M059J (cell line): ENCODE results near the gene PTPRE. TPM values are rescaled to one million over a fixed set of nuclear protein-coding genes. Genes with fewer than 3 reads are reported as not detected.

ENCODE experiments used
- DNase-seq: peaks from one replicate; pipeline ENCODE4 v3.0.0-alpha.2; 2012; ENCODE audit warnings: low read depth
- total RNA-seq: library from RNA; depleted of rRNA; stranded (reverse); fragments of >200 nt; shearing (Covaris generic); gene quantifications from 2 replicates; pipeline ENCODE4 v1.2.3, GENCODE V29; 2014; rRNA removed

Gene PTPRE, protein sequence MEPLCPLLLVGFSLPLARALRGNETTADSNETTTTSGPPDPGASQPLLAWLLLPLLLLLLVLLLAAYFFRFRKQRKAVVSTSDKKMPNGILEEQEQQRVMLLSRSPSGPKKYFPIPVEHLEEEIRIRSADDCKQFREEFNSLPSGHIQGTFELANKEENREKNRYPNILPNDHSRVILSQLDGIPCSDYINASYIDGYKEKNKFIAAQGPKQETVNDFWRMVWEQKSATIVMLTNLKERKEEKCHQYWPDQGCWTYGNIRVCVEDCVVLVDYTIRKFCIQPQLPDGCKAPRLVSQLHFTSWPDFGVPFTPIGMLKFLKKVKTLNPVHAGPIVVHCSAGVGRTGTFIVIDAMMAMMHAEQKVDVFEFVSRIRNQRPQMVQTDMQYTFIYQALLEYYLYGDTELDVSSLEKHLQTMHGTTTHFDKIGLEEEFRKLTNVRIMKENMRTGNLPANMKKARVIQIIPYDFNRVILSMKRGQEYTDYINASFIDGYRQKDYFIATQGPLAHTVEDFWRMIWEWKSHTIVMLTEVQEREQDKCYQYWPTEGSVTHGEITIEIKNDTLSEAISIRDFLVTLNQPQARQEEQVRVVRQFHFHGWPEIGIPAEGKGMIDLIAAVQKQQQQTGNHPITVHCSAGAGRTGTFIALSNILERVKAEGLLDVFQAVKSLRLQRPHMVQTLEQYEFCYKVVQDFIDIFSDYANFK
- 3.7 and 6.4 TPM in 2 replicates for total RNA-seq

DNA sequence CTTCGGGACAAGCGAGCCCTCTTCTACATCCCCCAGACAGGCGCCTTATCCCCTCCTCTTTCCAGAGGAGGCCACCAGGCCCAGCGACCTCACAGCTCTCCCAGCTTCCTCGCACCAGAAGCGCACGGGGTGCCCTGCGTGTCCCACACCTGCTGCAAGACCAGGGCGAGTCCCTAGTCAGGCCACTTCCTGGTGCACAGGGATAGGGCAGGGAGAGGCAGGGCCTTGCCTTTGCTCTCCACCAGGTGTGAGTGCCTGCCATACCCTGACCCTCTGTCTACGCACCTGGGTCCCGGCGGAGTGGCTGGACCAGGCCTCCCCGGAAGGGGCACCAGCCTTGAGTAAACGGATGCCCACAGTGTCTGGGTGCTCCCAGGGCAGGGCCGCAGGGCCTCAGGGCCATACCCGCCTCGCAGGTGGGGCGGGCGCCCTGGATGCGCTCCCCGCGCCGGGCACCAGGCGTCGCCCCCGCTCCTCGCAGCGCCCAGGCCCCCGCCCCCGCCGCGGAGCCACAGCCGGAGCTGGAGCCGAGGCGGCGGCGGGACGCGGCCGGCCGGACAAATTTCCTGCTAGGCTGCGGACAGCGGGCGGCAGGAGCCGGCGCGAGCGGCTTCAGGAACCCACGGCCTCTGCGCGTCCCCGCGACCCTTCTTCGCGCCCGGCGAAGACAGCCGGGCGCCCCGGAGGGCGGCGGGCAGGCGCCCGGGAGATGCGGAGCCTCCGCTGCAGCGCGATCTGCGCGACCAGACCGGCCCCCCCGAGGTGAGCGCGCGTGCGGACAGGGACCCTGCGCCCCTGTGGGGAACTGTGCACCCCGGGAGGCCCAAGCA lies at the start of gene PTPRE:
PTPRE (plus strand) TSS at position 556 of the 830 bp plus-strand sequence. CDS start 133,779 bp downstream, outside the sequence.
- peak; percentile 74 for DNase-seq

DNA sequence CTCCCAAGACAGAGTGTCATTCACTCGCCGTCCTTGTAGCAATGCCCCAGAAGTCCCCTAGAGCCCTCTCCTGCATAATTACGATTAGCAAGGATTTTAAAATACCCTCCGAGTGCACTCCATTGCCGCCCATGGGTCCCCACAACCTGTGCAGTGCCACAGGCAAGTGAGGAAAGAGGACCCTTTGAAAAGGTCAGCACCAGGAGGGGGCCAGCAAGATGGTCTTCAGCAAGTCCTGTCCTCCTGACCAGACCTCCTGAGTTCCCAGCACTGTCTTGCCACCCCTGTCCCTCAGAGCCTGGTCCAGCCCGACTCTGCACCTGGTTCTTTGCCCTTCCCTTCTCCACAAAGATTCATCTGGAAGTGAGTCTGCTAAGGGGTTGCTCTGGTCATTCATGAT lies 46.3 kb upstream of the PTPRE start:
- DNase-seq: no peak

DNA sequence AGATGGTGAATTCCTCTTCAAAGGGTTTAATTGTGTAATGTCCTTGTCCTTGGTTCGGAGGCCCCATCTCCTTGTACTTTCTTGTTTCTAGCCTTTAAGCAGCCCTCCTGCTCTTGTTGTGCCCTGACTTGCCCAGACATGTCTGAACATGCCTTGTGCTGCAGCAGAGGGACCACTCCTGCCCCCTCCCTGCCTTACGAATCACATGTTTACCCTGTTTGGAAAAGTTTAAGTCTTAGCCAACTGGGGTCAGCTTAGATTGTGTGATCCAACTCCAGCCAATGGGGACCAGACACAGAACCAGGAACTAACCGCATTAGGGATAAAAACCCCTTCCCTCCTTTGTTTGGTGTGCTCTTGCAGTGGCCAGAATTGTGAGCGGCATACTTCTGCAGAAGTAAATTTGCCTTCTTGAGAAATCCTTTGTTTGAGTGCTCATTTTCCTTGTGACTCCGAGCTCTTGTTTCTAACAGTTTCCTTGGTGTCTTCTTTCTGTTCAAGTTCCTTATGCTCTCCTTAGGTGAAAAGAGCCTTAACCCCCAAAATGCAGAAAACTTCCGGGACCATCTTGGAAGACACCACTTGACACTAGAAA lies 43.6 kb upstream of the PTPRE start:
- DNase-seq: no peak

DNA sequence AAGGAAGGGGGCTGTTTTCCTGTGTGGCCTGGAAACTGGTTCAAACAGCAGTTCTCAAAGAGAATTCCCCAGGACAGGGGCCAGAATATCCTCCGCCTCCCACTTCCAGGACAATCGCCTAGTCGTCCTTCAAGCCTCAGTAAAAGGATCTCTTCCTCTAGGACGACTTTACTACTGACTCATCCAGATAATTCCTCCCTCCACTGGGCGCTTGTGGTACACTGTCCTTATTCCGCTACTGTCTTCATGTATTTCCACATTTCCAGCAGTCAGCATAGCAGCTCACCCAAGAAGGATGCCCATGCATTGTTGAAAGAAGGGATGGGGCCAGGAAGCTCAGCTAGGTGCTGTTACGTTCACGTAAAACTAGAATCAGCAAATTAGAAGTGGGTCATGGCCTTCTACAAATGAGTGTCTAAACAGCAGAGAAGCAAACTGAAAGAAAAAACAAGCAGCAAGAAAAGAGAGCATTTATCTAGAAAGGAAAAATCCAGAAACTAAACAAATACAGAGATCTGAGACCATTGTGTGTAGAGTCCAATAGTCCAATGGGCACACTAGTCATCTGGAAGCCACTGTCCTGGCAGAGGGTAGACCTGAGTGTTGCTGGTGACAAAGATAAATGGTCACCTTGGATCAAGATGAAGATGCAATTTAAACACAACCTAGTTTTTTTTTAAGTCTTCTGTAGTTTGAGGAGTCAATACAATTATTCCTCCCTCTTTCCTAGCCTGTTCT lies 40.5 kb upstream of the PTPRE start:
- DNase-seq: peak; percentile 5

DNA sequence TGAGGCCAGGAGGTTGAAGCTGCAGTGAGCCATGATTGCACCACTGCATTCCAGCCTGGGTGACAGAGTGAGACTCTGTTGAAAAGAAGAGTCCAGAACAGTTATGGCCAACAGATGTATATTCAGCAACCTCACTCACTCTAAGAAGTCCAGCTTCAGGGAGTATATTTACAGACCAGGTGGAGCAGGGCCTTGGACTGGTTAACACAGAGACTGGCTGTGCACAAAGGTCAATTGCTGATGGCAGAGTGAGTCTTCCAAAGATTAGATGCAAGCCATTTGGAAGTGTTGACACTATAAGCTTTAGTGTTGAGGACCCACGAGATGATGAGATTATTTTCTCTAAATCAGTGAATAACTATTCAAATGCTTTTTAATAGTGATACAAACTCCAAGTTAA lies 39.1 kb upstream of the PTPRE start:
- no peak for DNase-seq

DNA sequence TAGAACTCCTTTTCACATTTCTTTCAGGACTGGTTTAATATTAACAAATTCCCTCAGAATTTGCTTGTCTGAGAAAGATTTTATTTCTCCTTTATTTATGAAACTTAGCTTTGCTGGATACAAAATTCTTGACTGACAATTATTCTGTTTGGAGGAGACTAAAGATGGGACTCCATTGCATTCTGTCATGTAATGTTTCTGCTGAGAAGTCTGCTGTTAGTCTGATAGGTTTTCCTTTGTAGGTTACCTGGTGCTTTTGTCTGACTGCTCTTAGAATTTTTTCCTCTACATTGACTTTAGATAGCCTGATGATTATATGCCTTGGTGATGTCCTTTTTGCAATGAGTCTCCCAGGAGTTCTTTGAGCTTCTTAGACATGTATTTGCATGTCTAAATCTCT lies 37.6 kb upstream of the PTPRE start:
- DNase-seq: no peak

DNA sequence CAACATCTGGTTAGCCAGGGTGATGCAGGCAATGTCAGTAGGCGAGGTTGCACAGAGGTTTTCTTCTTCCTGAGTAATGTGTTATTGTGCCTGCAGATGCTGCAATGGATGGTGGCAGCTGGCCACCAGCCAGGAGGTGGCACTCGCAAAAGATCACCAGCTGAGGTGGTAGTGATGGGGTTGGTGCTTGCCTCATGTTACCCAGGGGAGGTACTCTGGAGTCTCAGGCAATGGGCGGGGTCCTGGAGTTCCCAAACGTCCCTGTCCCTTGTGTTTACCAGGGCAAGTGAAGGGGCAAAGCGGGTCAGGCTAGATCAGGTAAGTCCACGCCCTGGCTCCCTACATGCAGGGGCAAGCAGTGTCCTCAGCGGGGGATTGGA lies 35.3 kb upstream of the PTPRE start:
- no peak for DNase-seq

DNA sequence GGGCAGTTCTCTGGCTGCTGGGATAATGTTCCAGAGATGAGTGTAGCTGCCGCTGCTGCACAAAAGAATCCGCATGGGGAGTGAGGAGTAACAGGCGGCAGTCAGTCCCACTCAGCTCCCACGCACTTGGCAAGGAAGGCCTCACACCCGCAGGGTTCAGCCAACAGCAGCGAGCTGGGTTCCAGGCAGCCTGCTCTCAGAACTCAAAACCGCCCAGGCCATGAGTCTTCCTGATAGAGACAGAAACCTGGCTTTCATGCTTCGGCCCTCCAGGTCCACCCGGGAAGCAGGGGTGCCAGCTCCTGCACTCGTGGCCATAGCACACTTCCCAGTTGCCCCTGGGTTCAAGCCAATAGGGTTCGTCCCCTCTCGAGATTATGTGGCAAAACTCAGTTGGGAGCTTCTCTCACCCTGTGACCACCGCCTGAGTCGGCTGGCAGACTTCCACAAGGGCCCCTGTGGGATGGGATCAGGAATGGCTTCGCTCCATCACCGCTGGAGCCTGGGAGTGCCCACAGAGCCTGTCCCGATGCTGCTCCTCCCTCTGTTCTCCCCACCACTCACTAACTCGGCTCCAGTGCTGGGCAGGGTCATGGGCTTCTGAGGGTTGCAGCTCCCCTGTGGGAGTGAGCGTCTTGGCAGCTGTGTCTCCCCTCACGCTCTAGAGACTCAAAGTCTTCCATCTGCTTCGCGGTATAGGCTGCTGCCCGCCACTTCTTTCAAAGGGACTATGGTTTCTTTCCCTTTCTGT lies 34.7 kb upstream of the PTPRE start:
- no peak for DNase-seq

DNA sequence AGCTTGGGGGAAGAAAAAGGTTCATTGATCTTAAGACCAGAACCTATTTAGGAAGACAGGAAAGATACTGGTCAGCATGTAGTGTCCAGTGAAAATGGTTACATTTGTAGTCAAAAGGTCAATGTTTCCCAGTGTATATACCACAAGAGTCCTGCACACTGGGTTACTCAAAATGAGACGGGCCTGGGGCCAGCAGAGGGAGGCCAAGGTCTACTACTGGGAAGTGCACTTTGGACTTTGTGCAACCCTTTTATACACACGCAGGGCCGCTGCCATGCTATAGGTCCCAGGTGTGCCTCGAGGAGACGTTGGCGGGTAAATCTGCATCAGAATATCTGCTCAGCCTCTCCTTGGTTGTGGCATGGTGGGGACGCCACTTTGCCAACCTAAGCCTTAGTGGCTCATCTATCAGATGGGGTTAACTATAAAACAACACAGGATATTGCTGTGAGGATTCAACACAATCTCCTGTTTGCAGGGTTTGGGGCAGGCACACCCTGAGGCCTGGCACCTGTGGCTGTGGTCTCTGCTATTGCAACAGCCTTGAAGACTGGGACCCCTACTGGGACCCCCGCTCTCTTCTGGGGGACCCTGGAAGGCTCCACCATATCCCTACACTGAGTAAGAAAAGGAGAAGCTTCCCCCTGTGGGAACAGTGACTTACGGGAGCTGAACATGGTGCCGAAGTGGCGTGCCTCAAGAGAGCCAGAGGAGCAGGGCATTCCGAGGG lies 33.9 kb upstream of the PTPRE start:
- peak; percentile 21 for DNase-seq

DNA sequence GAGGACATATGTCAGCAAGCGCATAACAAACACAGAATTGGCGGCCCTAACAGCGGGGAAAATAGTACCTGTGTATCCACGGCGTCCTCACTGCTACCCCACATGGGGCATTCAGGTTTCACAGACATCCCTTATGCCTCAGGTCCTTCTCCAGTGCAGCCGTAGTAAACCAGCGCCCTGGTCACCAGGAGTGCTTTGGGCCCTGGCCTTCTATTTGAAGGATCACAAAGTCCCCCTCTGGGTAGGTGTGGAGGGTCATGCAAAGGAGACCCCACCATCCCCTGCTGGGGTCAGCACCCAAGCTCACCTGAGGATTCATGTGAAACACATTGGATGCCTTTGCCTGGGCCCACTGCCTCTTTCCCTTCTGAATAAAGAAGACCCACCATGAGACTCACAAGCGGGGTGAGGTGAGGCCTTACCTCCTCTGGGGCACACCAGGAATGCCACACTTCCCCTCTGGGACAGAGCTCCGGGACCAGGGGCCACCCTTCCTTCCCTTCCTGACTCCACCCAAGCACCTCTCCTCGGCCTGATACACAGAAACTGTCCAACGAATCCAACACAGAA lies 32.9 kb upstream of the PTPRE start:
- no peak for DNase-seq

DNA sequence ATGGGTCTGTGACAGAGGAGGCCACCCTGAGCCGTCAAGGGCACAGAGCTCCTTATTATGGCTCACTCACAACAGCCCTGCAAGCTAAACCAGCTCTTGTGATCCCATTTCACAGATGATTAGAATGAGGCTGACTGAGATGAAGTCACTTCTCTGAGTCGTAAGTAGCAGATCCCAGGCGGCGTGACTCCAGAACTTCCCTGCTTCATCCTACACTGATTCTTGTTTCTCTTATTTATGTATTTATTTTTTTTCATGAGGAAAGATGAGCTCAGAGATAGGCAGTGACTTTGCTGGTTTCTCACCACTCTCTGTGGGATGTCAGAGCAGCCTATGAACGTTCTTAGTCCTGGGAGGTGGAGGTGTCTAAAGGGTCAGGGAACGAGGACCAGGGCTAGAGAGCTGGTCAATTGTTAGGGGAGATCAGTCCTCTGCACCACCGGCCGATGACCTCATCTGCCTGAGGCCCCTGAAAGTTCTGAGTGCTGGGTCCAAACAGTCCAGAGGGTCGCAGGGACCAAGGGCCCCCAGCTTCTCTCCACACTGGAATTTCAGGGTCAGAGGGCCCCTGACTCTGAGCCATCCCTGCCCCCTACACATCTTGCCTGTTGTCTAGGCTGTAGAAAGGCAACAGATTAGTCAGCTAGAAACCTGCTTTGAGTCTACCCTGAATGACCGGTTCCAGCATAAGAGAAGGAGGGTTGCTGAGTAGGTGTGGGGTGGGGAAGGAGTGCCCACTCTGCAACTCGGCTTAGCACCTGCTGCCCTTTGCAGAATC lies 32.0 kb upstream of the PTPRE start:
- DNase-seq: no peak

DNA sequence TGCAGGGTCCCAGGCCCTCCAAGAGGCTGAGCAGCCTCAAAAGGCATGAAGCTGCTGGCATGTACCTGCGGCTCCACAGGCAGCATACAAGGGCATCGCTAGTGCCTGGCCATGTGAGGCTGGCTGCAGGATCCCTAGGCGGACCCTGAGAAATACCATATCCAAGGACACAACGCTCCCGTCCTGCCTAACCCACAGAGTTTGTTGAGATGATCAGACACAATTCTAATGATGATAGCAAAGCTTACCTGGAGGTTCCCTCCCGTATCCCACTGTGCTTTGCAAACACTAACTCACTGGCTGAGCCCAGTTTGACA lies 31.5 kb upstream of the PTPRE start:
- DNase-seq: no peak

DNA sequence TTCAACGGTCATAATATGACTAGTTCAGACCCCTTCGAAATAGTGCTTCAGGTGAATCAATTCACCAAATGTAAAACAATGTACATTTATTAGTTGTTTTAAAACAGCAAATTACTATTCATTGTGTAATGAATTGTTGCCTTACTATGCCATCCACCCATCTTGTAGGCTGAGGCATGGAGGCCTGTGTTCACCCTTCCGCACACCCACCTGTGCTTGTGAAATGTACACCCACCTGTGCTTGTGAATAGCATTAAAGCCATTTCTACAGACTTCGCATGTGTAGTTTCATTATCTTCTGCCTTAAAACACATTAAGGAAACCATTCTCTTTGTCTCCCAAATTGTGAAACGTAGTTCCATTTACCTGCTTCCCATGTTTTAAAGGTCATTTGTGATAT lies 31.0 kb upstream of the PTPRE start:
- no peak for DNase-seq

DNA sequence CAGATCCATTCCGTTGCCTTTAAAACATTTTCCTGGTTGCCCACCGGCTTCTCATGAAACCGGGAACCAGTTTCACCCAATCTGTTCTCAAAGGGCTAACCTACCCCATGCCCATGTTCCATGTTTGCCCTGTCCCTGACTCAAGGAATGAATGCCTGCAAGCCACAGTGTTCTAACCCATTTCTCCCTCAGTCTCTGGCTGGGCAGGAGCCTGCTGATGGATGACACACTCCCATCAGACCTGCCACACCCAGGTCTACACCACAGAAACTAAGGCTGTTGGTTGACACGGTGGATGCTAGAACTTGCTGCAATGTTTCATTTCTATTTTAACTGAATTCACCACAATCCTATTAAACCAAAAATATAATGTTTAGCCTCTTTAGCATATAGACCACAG lies 29.8 kb upstream of the PTPRE start:
- no peak for DNase-seq

DNA sequence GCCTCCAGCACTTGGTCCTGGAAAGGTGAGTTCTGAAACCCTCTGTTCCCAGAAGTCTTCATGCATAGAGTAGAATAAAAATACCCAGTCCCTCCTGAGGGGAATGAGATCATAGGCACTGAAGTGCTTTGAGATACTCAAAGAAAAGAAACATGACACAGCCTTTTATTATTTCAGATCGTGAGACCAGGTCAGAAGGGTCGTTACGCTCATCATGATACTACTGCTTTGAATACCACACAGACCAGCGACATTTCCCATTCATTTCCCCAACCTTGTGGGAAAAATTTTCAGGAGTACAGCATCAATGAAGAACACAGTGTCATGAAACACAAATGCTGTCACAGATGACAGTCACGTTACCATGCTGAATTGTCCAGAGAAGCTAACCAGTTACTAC lies 29.2 kb upstream of the PTPRE start:
- no peak for DNase-seq

DNA sequence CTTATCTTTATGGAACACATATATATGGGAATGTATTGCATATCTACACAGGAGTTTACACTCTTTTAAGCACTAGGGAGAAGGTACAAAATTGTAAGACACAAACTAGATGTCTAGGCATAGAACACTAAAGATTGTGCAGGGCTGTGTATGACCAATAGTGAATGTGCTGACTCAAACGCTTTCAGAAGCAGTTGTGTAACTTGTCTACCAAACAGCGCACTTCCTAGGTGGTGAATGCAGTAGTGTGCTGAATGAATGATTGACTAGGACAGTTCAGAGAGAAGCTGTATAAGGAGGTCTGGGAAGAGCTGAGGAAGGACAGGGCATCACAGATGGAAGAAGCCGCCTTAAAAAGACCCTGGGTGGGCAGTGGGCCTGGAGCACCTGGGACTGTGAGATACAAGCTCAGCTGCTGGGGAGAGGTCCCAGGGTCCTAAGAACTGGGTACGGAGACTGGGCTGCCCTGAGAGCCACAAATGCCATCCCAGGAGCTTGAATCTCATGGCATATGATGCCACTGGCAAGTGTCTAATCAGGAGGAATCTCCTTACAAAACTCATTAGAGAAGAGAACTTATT lies 28.3 kb upstream of the PTPRE start:
- DNase-seq: no peak

DNA sequence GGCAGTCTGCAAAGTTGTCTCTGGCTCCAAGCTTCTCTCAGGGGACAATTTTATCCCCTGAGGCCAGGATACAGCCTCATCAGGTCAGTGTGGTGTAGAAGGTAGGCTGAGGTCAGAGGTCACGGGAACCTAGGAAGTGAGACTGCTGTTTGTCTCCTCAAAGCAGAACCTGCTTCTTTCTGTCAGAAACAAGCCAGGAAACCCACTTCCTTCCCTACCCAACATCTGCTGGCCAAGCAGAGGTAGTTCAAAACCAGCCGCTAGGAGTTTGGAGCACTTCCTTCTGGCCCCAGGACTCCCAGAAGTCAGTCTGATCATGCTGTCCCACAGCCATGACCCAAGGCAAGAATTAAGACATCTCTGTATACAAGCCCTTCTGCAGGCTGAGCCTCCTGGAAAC lies 26.3 kb upstream of the PTPRE start:
- DNase-seq: no peak

DNA sequence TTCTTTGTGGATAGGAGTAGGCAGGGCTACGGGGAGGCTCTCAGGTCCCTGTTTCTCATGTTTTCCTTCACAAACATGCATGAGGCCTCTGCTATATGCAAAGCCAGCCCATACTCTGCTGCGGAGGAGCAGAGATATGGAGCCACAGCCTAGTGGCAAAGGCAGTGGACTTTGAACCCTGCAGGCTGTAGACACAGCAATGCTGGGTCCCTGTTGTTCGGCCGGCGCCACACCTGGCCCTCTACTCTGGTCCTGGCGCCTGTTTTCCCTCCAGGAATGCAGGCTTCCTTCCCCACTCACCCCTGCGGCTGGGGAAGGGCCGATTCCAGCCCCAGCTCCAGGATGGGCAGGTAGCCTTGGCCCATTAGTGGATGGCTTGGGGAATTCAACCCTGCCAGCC lies 25.6 kb upstream of the PTPRE start:
- no peak for DNase-seq

DNA sequence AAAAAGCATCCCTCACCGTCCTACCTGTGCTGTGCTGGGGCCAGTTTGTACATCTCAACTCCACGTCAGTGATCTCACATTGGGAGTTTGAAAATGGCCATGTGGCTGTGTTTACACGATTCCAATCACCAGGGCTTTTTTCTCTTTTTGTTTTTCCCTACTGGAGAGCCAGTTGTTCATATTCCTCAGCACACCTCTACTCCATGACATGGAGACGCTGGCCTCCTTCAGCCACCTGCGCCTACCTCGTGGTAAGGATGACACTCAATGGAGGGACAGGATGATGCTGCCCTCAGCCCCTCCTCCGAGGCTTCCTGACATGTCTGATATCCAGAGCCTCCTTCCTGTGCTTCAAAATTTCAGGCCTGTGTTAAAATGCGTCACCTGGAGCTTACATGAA lies 24.5 kb upstream of the PTPRE start:
- DNase-seq: no peak
